H9 (cell line): ENCODE results near the gene WDR87. TPM values are rescaled to one million over a fixed set of nuclear protein-coding genes. Genes with fewer than 3 reads are reported as not detected.

Source experiments
- DNase-seq: peaks from one replicate; pipeline ENCODE4 v3.0.0-alpha.2; 2017
- H2AFZ ChIP-seq: one replicate; pipeline ENCODE4 v1.6.1; 2013; ENCODE audit warnings: mild to moderate bottlenecking, low read length, control low read depth, moderate library complexity
- H2AK5ac ChIP-seq: 2 replicates; pipeline ENCODE4 v1.6.1; 2013; ENCODE audit warnings: low read length, control low read depth, mixed read lengths; ENCODE audit not compliant: insufficient read length
- H2BK120ac ChIP-seq: one replicate; pipeline ENCODE4 v1.6.1; 2013; ENCODE audit warnings: low read depth, mild to moderate bottlenecking, low read length, control low read depth, inconsistent platforms; ENCODE audit not compliant: poor library complexity, severe bottlenecking
- H2BK12ac ChIP-seq: 2 replicates; pipeline ENCODE4 v1.6.1; 2013; ENCODE audit warnings: low read length, control low read depth, mixed read lengths, low read depth; ENCODE audit not compliant: insufficient read length
- H2BK15ac ChIP-seq: 2 replicates; pipeline ENCODE4 v1.6.1; 2013; ENCODE audit warnings: low read depth, low read length, control low read depth
- H2BK20ac ChIP-seq: one replicate; pipeline ENCODE4 v1.6.1; 2013; ENCODE audit warnings: low read depth, mild to moderate bottlenecking, low read length, control low read depth, inconsistent platforms; ENCODE audit not compliant: poor library complexity, severe bottlenecking
- H2BK5ac ChIP-seq: 2 replicates; pipeline ENCODE4 v1.6.1; 2013; ENCODE audit warnings: low read length, control low read depth, mixed read lengths; ENCODE audit not compliant: insufficient read length
- H3K14ac ChIP-seq: 2 replicates; pipeline ENCODE4 v1.6.1; 2013; ENCODE audit warnings: low read length, control low read depth; ENCODE audit not compliant: insufficient read depth
- H3K18ac ChIP-seq: 2 replicates; pipeline ENCODE4 v1.6.1; 2013; ENCODE audit warnings: low read depth, mild to moderate bottlenecking, mixed read lengths, low read length, control low read depth; ENCODE audit not compliant: insufficient read length
- H3K23ac ChIP-seq: 2 replicates; pipeline ENCODE4 v1.6.1; 2013; ENCODE audit warnings: low read length, control low read depth, mixed read lengths, low read depth; ENCODE audit not compliant: insufficient read length
- H3K23me2 ChIP-seq: 2 replicates; pipeline ENCODE4 v1.6.1; 2013; ENCODE audit warnings: low read depth, mild to moderate bottlenecking, mixed read lengths, low read length, control low read depth; ENCODE audit not compliant: insufficient read length, poor library complexity, severe bottlenecking
- H3K27ac ChIP-seq: 2 replicates; pipeline ENCODE4 v1.5.1; 2013; ENCODE audit warnings: low read length, control low read depth, mixed read lengths, low read depth; ENCODE audit not compliant: insufficient read length
- H3K27me3 ChIP-seq: 2 replicates; pipeline ENCODE4 v1.6.1; 2013; ENCODE audit warnings: low read length, control low read depth, inconsistent platforms; ENCODE audit not compliant: insufficient read depth
- H3K4ac ChIP-seq: 2 replicates; pipeline ENCODE4 v1.6.1; 2013; ENCODE audit warnings: low read depth, mild to moderate bottlenecking, control low read depth, inconsistent platforms, low read length, moderate library complexity
- H3K4me1 ChIP-seq: 2 replicates; pipeline ENCODE4 v1.6.1; 2013; ENCODE audit warnings: low read length, control low read depth, inconsistent platforms; ENCODE audit not compliant: insufficient read depth
- H3K4me2 ChIP-seq: 2 replicates; pipeline ENCODE4 v1.6.1; 2013; ENCODE audit warnings: low read length, control low read depth, mixed read lengths; ENCODE audit not compliant: insufficient read length, insufficient read depth
- H3K56ac ChIP-seq: 2 replicates; pipeline ENCODE4 v1.6.1; 2013; ENCODE audit warnings: low read depth, mild to moderate bottlenecking, mixed read lengths, low read length, control low read depth; ENCODE audit not compliant: insufficient read length
- H3K79me1 ChIP-seq: 2 replicates; pipeline ENCODE4 v1.6.1; 2013; ENCODE audit warnings: low read depth, mild to moderate bottlenecking, moderate library complexity, low read length, control low read depth, inconsistent platforms; ENCODE audit not compliant: insufficient read depth, poor library complexity, severe bottlenecking
- H3K79me2 ChIP-seq: 2 replicates; pipeline ENCODE4 v1.6.1; 2013; ENCODE audit warnings: low read length, control low read depth, inconsistent platforms; ENCODE audit not compliant: insufficient read depth
- H3K9ac ChIP-seq: 2 replicates; pipeline ENCODE4 v1.6.1; 2013; ENCODE audit warnings: low read length, control low read depth, mixed read lengths; ENCODE audit not compliant: insufficient read length; ENCODE audit errors: extremely low read depth
- H3K9me3 ChIP-seq: one replicate; pipeline ENCODE4 v1.6.1; 2013; ENCODE audit warnings: low read depth, low read length, inconsistent platforms; ENCODE audit not compliant: control insufficient read depth
- H3T11ph ChIP-seq: one replicate; pipeline ENCODE4 v1.6.1; 2013; ENCODE audit warnings: mild to moderate bottlenecking, low read length, control low read depth, inconsistent platforms
- H4K20me1 ChIP-seq: one replicate; pipeline ENCODE4 v1.6.1; 2013; ENCODE audit not compliant: control insufficient read depth, insufficient read length, insufficient read depth
- H4K5ac ChIP-seq: 2 replicates; pipeline ENCODE4 v1.6.1; 2013; ENCODE audit warnings: low read depth, mild to moderate bottlenecking, mixed read lengths, low read length, control low read depth; ENCODE audit not compliant: insufficient read length
- H4K8ac ChIP-seq: replicated peaks from 2 replicates; pipeline ENCODE4 v1.6.1; 2013; ENCODE audit warnings: low read length, control low read depth, mixed read lengths, low read depth; ENCODE audit not compliant: insufficient read length
- H4K91ac ChIP-seq: 2 replicates; pipeline ENCODE4 v1.6.1; 2013; ENCODE audit warnings: low read depth, mild to moderate bottlenecking, moderate library complexity, mixed read lengths, low read length, control low read depth; ENCODE audit not compliant: insufficient read length
- H3K27ac Mint-ChIP-seq, 3 experiments: 2 replicates in 2 of 3; 3 replicates in 1 of 3; pipeline ENCODE4 v1.8.0; 2020 to 2021; ENCODE audit warnings: mixed read lengths in 3 of 3, mild to moderate bottlenecking in 1 of 3, moderate library complexity in 1 of 3
- H3K27me3 Mint-ChIP-seq: 2 replicates; pipeline ENCODE4 v1.8.0; 2021; ENCODE audit warnings: low read depth, mild to moderate bottlenecking, moderate library complexity, mixed read lengths
- H3K36me3 Mint-ChIP-seq, 3 experiments: 2 replicates in 2 of 3; 3 replicates in 1 of 3; pipeline ENCODE4 v1.8.0; 2020 to 2021; ENCODE audit warnings: low read depth in 3 of 3, mixed read lengths in 3 of 3; ENCODE audit not compliant: insufficient read depth in 1 of 3
- H3K4me1 Mint-ChIP-seq, 2 experiments: 2 replicates each; pipeline ENCODE4 v1.8.0; 2020; ENCODE audit warnings: mixed read lengths in 2 of 2
- H3K4me3 Mint-ChIP-seq, 2 experiments: 2 replicates in 1 of 2; 3 replicates in 1 of 2; pipeline ENCODE4 v1.8.0; 2020 to 2021; ENCODE audit warnings: mild to moderate bottlenecking in 2 of 2, mixed read lengths in 2 of 2, moderate library complexity in 1 of 2
- H3K9me3 Mint-ChIP-seq, 2 experiments: 2 replicates in 1 of 2; 3 replicates in 1 of 2; pipeline ENCODE4 v1.8.0; 2020; ENCODE audit warnings: mild to moderate bottlenecking in 2 of 2, mixed read lengths in 2 of 2, moderate library complexity in 1 of 2
- WGBS: extraction: QIAGEN DNeasy Blood & Tissue Kit; methylation state at CpG from one replicate; pipeline ENCODE4 v1.1.7; 2013; ENCODE audit warnings: missing lambda C conversion rate, low lambda C conversion rate, mixed read lengths; ENCODE audit not compliant: insufficient read length; ENCODE audit errors: extremely low coverage; 5-methylcytosine and 5-hydroxymethylcytosine counted together
- total RNA-seq: library from RNA; stranded (reverse); gene quantifications from 2 replicates; pipeline ENCODE4 v1.2.1, GENCODE V29; 2021
- TF ChIP-seq, protein P1 (sequence below): fragments of 200-600 bp; sonication (generic); conservative IDR thresholded peaks from 3 replicates; pipeline ENCODE4 v1.8.0; 2021; ENCODE audit warnings: antibody characterized with exemption, mild to moderate bottlenecking

Gene WDR87
- total RNA-seq, 1 experiment from 2014 or later, result not detected

DNA sequence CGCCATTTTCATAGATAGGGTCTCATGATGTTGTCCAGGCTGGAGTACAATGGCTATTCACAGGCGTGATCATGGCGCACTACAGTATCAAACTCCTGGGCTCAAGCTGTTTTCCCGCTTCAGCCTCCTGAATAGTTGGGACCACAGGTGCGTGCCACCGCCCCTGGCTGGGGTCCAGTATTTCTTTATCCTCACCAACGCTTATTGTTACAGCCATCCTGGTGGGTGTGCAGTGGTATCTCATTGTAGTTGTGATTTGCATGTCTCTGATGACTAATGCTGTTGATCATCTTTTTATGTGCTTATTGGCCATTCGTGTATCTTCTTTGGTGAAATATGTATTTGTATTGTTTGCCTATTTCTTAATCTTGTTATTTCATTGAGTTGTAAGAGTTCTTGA lies 49.6 kb upstream of the WDR87 start:
- Histone ChIP-seq H2BK15ac (no peak overlapping the region), H3K23me2 (no peaks in the 10 kb centered on the region), H4K8ac (no peak overlapping the region), H3K9me3 (no peaks in the 10 kb centered on the region), H2BK5ac (no peak overlapping the region), H3K56ac (no peak overlapping the region), H3K27ac (no peak overlapping the region), H2BK12ac (no peak overlapping the region), H4K20me1 (no peaks in the 10 kb centered on the region), H2AFZ (no peak overlapping the region), H3K4me2 (no peak overlapping the region), H3K4me1 (peaks cover 7% of the 10 kb centered on the region; the same call in 1 of the 2 replicates), H3K14ac (no peak overlapping the region), H3K18ac (no peak overlapping the region), H2BK120ac (no peak overlapping the region), H3K79me2 (no peaks in the 10 kb centered on the region; the same call in 1 of the 2 replicates), H3K79me1 (peaks cover 4% of the 10 kb centered on the region), H3K4ac (no peak overlapping the region), H3T11ph (no peak overlapping the region), H4K5ac (no peak overlapping the region), H3K9ac (no peak overlapping the region), H3K23ac (no peak overlapping the region), H3K27me3 (no peaks in the 10 kb centered on the region), H2AK5ac (no peak overlapping the region), H2BK20ac (no peak overlapping the region), H4K91ac (no peak overlapping the region)
- peaks cover 6 to 13% (median 6%) of the 10 kb centered on the region in 3 experiments; a peak in 4 of 7 replicates for H3K36me3 Mint-ChIP-seq
- TF ChIP-seq, protein P1, sequence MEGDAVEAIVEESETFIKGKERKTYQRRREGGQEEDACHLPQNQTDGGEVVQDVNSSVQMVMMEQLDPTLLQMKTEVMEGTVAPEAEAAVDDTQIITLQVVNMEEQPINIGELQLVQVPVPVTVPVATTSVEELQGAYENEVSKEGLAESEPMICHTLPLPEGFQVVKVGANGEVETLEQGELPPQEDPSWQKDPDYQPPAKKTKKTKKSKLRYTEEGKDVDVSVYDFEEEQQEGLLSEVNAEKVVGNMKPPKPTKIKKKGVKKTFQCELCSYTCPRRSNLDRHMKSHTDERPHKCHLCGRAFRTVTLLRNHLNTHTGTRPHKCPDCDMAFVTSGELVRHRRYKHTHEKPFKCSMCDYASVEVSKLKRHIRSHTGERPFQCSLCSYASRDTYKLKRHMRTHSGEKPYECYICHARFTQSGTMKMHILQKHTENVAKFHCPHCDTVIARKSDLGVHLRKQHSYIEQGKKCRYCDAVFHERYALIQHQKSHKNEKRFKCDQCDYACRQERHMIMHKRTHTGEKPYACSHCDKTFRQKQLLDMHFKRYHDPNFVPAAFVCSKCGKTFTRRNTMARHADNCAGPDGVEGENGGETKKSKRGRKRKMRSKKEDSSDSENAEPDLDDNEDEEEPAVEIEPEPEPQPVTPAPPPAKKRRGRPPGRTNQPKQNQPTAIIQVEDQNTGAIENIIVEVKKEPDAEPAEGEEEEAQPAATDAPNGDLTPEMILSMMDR, result no peak
- DNase-seq, result no peak
- peaks cover 34 to 36% of the 10 kb centered on the region in 2 experiments for H3K4me1 Mint-ChIP-seq
- H3K27me3 Mint-ChIP-seq, result no peaks in the 10 kb centered on the region; the same call in 1 of the 2 replicates
- WGBS, result no CpG with 5 or more reads among the region's 8 CpGs
- no peak overlapping the region for H3K27ac Mint-ChIP-seq
- no peak overlapping the region for H3K4me3 Mint-ChIP-seq
- H3K9me3 Mint-ChIP-seq, result peaks cover 2 to 3% of the 10 kb centered on the region in 2 experiments; a peak in 2 of 5 replicates
